OCI-LY3 (cell line): ENCODE data around the gene PLAC9.

ENCODE experiments used
- EZH2phosphoT487 ChIP-seq: fragments of 200-600 bp; shearing (Covaris generic); IDR thresholded peaks from 2 replicates; pipeline ENCODE4 v1.6.1; 2018; ENCODE audit warnings: antibody characterized with exemption, mixed run types, low read depth
- TF ChIP-seq, protein P1 (sequence below): fragments of 200-600, 300-600 bp; sonication (generic); IDR thresholded peaks from 2 replicates; pipeline ENCODE4 v1.5.1; 2014; ENCODE audit warnings: antibody characterized with exemption, low read length, low read depth

DNA sequence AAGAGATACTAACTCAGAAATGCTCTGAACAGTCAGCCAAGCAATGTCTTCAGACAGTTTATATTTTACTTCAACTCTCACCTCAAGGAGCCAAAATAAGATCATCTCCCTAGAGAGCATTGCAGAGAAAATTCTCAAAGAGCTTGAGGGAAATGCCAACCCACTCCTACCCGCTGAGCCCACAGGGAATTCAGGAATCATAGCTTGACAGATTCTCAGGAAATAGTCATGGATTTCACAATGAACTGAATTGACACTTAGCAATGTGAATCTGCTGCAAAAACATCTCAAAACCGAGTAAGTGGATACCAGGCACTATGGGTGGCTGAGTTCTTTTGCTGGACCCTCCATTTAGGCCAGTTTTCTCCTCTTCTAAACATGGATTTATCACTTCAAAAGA is 9.8 kb upstream of the PLAC9 start:
- TF ChIP-seq, protein P1, sequence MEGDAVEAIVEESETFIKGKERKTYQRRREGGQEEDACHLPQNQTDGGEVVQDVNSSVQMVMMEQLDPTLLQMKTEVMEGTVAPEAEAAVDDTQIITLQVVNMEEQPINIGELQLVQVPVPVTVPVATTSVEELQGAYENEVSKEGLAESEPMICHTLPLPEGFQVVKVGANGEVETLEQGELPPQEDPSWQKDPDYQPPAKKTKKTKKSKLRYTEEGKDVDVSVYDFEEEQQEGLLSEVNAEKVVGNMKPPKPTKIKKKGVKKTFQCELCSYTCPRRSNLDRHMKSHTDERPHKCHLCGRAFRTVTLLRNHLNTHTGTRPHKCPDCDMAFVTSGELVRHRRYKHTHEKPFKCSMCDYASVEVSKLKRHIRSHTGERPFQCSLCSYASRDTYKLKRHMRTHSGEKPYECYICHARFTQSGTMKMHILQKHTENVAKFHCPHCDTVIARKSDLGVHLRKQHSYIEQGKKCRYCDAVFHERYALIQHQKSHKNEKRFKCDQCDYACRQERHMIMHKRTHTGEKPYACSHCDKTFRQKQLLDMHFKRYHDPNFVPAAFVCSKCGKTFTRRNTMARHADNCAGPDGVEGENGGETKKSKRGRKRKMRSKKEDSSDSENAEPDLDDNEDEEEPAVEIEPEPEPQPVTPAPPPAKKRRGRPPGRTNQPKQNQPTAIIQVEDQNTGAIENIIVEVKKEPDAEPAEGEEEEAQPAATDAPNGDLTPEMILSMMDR, result no peak
- TF ChIP-seq EZH2phosphoT487, result no peak
